Immature natural killer cell (primary cell): Measurements from ENCODE around the gene DRAM2. TPM values are rescaled to one million over a fixed set of nuclear protein-coding genes. Genes with fewer than 3 reads are reported as not detected.
A peak's percentile ranks its signal among the peaks of the same experiment; 100 is the strongest.

Experiments
- DNase-seq, 3 donors: peaks; one replicate each; pipeline ENCODE4 v3.0.0; 2022; ENCODE audit warnings: mixed read lengths in 1 of 3
- H3K27ac Mint-ChIP-seq, 6 donors: one replicate each; pipeline ENCODE4 v1.8.0; 2020; ENCODE audit warnings: mixed read lengths in 6 of 6, mild to moderate bottlenecking in 5 of 6, inconsistent platforms in 4 of 6, moderate library complexity in 3 of 6
- H3K27me3 Mint-ChIP-seq, 3 donors: one replicate each; pipeline ENCODE4 v1.8.0; 2020 to 2021; ENCODE audit warnings: low read depth in 3 of 3, mild to moderate bottlenecking in 3 of 3, mixed read lengths in 3 of 3, moderate library complexity in 3 of 3, inconsistent platforms in 1 of 3
- H3K36me3 Mint-ChIP-seq, 3 donors: one replicate each; pipeline ENCODE4 v1.8.0; 2020; ENCODE audit warnings: mixed read lengths in 3 of 3, inconsistent platforms in 2 of 3, mild to moderate bottlenecking in 2 of 3
- H3K4me1 Mint-ChIP-seq, 2 donors: one replicate each; pipeline ENCODE4 v1.8.0; 2020; ENCODE audit warnings: inconsistent platforms in 2 of 2, mild to moderate bottlenecking in 2 of 2, mixed read lengths in 2 of 2, moderate library complexity in 1 of 2
- H3K4me3 Mint-ChIP-seq, 5 donors: one replicate each; pipeline ENCODE4 v1.8.0; 2020; ENCODE audit warnings: mild to moderate bottlenecking in 5 of 5, mixed read lengths in 5 of 5, inconsistent platforms in 3 of 5, moderate library complexity in 3 of 5
- H3K9me3 Mint-ChIP-seq, 6 donors: one replicate each; pipeline ENCODE4 v1.8.0; 2020; ENCODE audit warnings: mild to moderate bottlenecking in 6 of 6, mixed read lengths in 6 of 6, inconsistent platforms in 4 of 6, moderate library complexity in 3 of 6
- polyA plus RNA-seq, 3 donors: library from polyadenylated mRNA; unstranded; fragments of 300-500 nt; fragmentation: Illumina TruSeq; gene quantifications; one replicate each; pipeline ENCODE4 v1.2.3, GENCODE V29; 2021

The DRAM2 gene
- polyA plus RNA-seq, 3 donors from 2014 or later: 61.8 to 88.2 (median 80.4) TPM

GRCh38 chr1:111157431-111157830 lies 17.5 kb upstream of the DRAM2 start:
- Mint-ChIP-seq H3K4me3 (no peak overlapping the region), H3K36me3 (peaks cover 21 to 50% (median 25%) of the 10 kb centered on the region in 3 donors)

GRCh38 chr1:111154021-111154999 lies 14.4 kb upstream of the DRAM2 start:
- Mint-ChIP-seq H3K4me3 (no peak overlapping the region), H3K27me3 (no peaks in the 10 kb centered on the region), H3K36me3 (peaks cover 23 to 48% (median 33%) of the 10 kb centered on the region in 3 donors), H3K27ac (peak overlapping the region in 2 of 6 donors; percentile 13 to 65), H3K9me3 (no peaks in the 10 kb centered on the region), H3K4me1 (peaks cover 37 to 69% of the 10 kb centered on the region in 2 donors)
- no peak for DNase-seq

More at GRCh38 chr1:111157431-111157830, 17.5 kb upstream of the DRAM2 start:
- H3K4me1 Mint-ChIP-seq: peaks cover 24 to 42% of the 10 kb centered on the region in 2 donors
- no peak for DNase-seq
- no peak overlapping the region for H3K27ac Mint-ChIP-seq
- H3K27me3 Mint-ChIP-seq: no peaks in the 10 kb centered on the region
- no peaks in the 10 kb centered on the region for H3K9me3 Mint-ChIP-seq

- peak overlapping the region in 3 of 5 donors; percentile 8 to 60 (median 30) for H3K4me3 Mint-ChIP-seq
- peaks cover 23 to 59% (median 34%) of the 10 kb centered on the region in 3 donors for H3K36me3 Mint-ChIP-seq
- peaks cover 37 to 84% of the 10 kb centered on the region in 2 donors for H3K4me1 Mint-ChIP-seq
- H3K9me3 Mint-ChIP-seq: no peaks in the 10 kb centered on the region
- no peaks in the 10 kb centered on the region for H3K27me3 Mint-ChIP-seq
- H3K27ac Mint-ChIP-seq: peak overlapping the region; percentile 0 to 82 (median 56)
- DNase-seq: no peak
Measured at GRCh38 chr1:111151838-111152237, 11.9 kb upstream of the DRAM2 start.

- H3K4me3 Mint-ChIP-seq: peak overlapping the region in 1 of 5 donors; percentile 3
- no peak for DNase-seq
- peaks cover 15 to 46% (median 18%) of the 10 kb centered on the region in 3 donors for H3K36me3 Mint-ChIP-seq
- H3K4me1 Mint-ChIP-seq: peaks cover 26 to 72% of the 10 kb centered on the region in 2 donors
- H3K27me3 Mint-ChIP-seq: no peaks in the 10 kb centered on the region
- peak overlapping the region in 1 of 6 donors; percentile 29 for H3K27ac Mint-ChIP-seq
- no peaks in the 10 kb centered on the region for H3K9me3 Mint-ChIP-seq
Measured at GRCh38 chr1:111148376-111148881, 8.5 kb upstream of the DRAM2 start.

- H3K9me3 Mint-ChIP-seq: no peaks in the 10 kb centered on the region
- H3K27me3 Mint-ChIP-seq: no peaks in the 10 kb centered on the region
- H3K27ac Mint-ChIP-seq: no peak overlapping the region
- H3K4me3 Mint-ChIP-seq: no peak overlapping the region
- peaks cover 26 to 72% of the 10 kb centered on the region in 2 donors for H3K4me1 Mint-ChIP-seq
- H3K36me3 Mint-ChIP-seq: peaks cover 13 to 43% (median 17%) of the 10 kb centered on the region in 3 donors
- DNase-seq: no peak
Measured at GRCh38 chr1:111147948-111148347, 8.1 kb upstream of the DRAM2 start.

GRCh38 chr1:111145963-111146768 lies 6.3 kb upstream of the DRAM2 start:
- peak overlapping the region in 3 of 6 donors; percentile 4 to 39 (median 18) for H3K27ac Mint-ChIP-seq
- no peak for DNase-seq
- peaks cover 13 to 36% (median 17%) of the 10 kb centered on the region in 3 donors for H3K36me3 Mint-ChIP-seq
- H3K4me1 Mint-ChIP-seq: peaks cover 20 to 69% of the 10 kb centered on the region in 2 donors
- H3K4me3 Mint-ChIP-seq: no peak overlapping the region
- no peaks in the 10 kb centered on the region for H3K27me3 Mint-ChIP-seq
- no peaks in the 10 kb centered on the region for H3K9me3 Mint-ChIP-seq

- Mint-ChIP-seq H3K4me3 (no peak overlapping the region), H3K36me3 (peaks cover 13 to 35% (median 17%) of the 10 kb centered on the region in 3 donors), H3K27ac (peak overlapping the region in 1 of 6 donors; percentile 39), H3K4me1 (peaks cover 24 to 74% of the 10 kb centered on the region in 2 donors), H3K27me3 (no peaks in the 10 kb centered on the region), H3K9me3 (no peaks in the 10 kb centered on the region)
- DNase-seq: no peak
Measured at GRCh38 chr1:111145542-111145941, 5.6 kb upstream of the DRAM2 start.

- Mint-ChIP-seq H3K9me3 (no peaks in the 10 kb centered on the region), H3K27me3 (peaks cover 5 to 10% (median 8%) of the 10 kb centered on the region in 3 donors), H3K4me1 (peaks cover 41 to 77% of the 10 kb centered on the region in 2 donors), H3K4me3 (no peak overlapping the region), H3K27ac (peak overlapping the region in 2 of 6 donors; percentile 4 to 41), H3K36me3 (peaks cover 0 to 10% (median 0%) of the 10 kb centered on the region in 3 donors)
- no peak for DNase-seq
Measured at GRCh38 chr1:111142356-111142975, 2.6 kb upstream of the DRAM2 start.

GRCh38 chr1:111141245-111142220 lies 1.6 kb upstream of the DRAM2 start:
- no peak for DNase-seq
- Mint-ChIP-seq H3K4me1 (peaks cover 40 to 72% of the 10 kb centered on the region in 2 donors), H3K36me3 (peaks cover 0 to 10% (median 0%) of the 10 kb centered on the region in 3 donors), H3K27ac (peak overlapping the region; percentile 6 to 99 (median 92)), H3K9me3 (no peaks in the 10 kb centered on the region), H3K27me3 (peaks cover 5 to 10% (median 8%) of the 10 kb centered on the region in 3 donors), H3K4me3 (peak overlapping the region; percentile 98 to 100 (median 99))

GRCh38 chr1:111140680-111140967 lies 731 bp upstream of the DRAM2 start:
- H3K36me3 Mint-ChIP-seq: peaks cover 0 to 10% (median under 1%) of the 10 kb centered on the region in 3 donors
- H3K4me3 Mint-ChIP-seq: peak overlapping the region; percentile 98 to 100 (median 99)
- H3K27me3 Mint-ChIP-seq: peaks cover 5 to 10% (median 8%) of the 10 kb centered on the region in 3 donors
- peak overlapping the region; percentile 83 to 99 (median 98) for H3K27ac Mint-ChIP-seq
- H3K9me3 Mint-ChIP-seq: no peaks in the 10 kb centered on the region
- peaks cover 34 to 64% of the 10 kb centered on the region in 2 donors for H3K4me1 Mint-ChIP-seq
- DNase-seq: no peak

- Mint-ChIP-seq H3K9me3 (no peaks in the 10 kb centered on the region), H3K27me3 (peaks cover 5 to 10% (median 8%) of the 10 kb centered on the region in 3 donors), H3K4me1 (peaks cover 34 to 63% of the 10 kb centered on the region in 2 donors), H3K36me3 (peaks cover 0 to 12% (median 7%) of the 10 kb centered on the region in 3 donors), H3K27ac (peak overlapping the region; percentile 85 to 99 (median 98)), H3K4me3 (peak overlapping the region; percentile 98 to 100 (median 99))
- no peak for DNase-seq
Measured at GRCh38 chr1:111139324-111139955, 453 bp downstream of the DRAM2 start.

- Mint-ChIP-seq H3K27me3 (no peaks in the 10 kb centered on the region), H3K36me3 (peaks cover 7 to 30% (median 16%) of the 10 kb centered on the region in 3 donors), H3K4me3 (no peak overlapping the region), H3K9me3 (no peaks in the 10 kb centered on the region), H3K4me1 (peaks cover 11 to 28% of the 10 kb centered on the region in 2 donors), H3K27ac (peak overlapping the region in 4 of 6 donors; percentile 1 to 37 (median 29))
- DNase-seq: no peak
Measured at GRCh38 chr1:111133866-111134265, 6.0 kb downstream of the DRAM2 start.
